ENCODE data around the gene FBXL5.

Gene FBXL5

GRCh38 chr4:15585331-15585730, 69.8 kb downstream of the FBXL5 start:
- H3K36me3 ChIP-seq (ENCODE audit: insufficient read depth, low read length): peaks cover 10% of the 10 kb centered on the region
- H3K9ac ChIP-seq (ENCODE audit: low read length): no peak overlapping the region
- H3K27ac ChIP-seq (ENCODE audit: low read depth, low read length): no peak overlapping the region

GRCh38 chr4:15584785-15585184, 70.4 kb downstream of the FBXL5 start:
- Histone ChIP-seq H3K36me3 (ENCODE audit: insufficient read depth, low read length) (peaks cover 15% of the 10 kb centered on the region), H3K9me3 (ENCODE audit: low read length) (no peaks in the 10 kb centered on the region), H3K9ac (ENCODE audit: low read length) (no peak overlapping the region), H3K27ac (ENCODE audit: low read depth, low read length) (no peak overlapping the region), H3K4me3 (ENCODE audit: low read depth in 1 of 2, low read length in 2 of 2) (no peak overlapping the region), H3K4me1 (ENCODE audit: insufficient read depth, low read length) (no peaks in the 10 kb centered on the region), H3K27me3 (ENCODE audit: control insufficient read depth in 1 of 2, insufficient read depth in 2 of 2, low read length in 2 of 2) (no peaks in the 10 kb centered on the region)

More at GRCh38 chr4:15585331-15585730, 69.8 kb downstream of the FBXL5 start:
- Histone ChIP-seq H3K27me3 (ENCODE audit: control insufficient read depth in 1 of 2, insufficient read depth in 2 of 2, low read length in 2 of 2) (no peaks in the 10 kb centered on the region), H3K4me1 (ENCODE audit: insufficient read depth, low read length) (no peaks in the 10 kb centered on the region), H3K9me3 (ENCODE audit: low read length) (no peaks in the 10 kb centered on the region), H3K4me3 (ENCODE audit: low read depth in 1 of 2, low read length in 2 of 2) (no peak overlapping the region)

GRCh38 chr4:15577508-15577907, 77.6 kb downstream of the FBXL5 start:
- Histone ChIP-seq H3K9me3 (ENCODE audit: low read length) (no peaks in the 10 kb centered on the region), H3K4me1 (ENCODE audit: insufficient read depth, low read length) (no peaks in the 10 kb centered on the region), H3K4me3 (ENCODE audit: low read depth in 1 of 2, low read length in 2 of 2) (no peak overlapping the region), H3K27ac (ENCODE audit: low read depth, low read length) (no peak overlapping the region), H3K27me3 (ENCODE audit: control insufficient read depth in 1 of 2, insufficient read depth in 2 of 2, low read length in 2 of 2) (no peaks in the 10 kb centered on the region), H3K36me3 (ENCODE audit: insufficient read depth, low read length) (peaks cover 34% of the 10 kb centered on the region), H3K9ac (ENCODE audit: low read length) (no peak overlapping the region)

GRCh38 chr4:15575966-15576365, 79.2 kb downstream of the FBXL5 start:
- no peaks in the 10 kb centered on the region for H3K9me3 ChIP-seq (ENCODE audit: low read length)

GRCh38 chr4:15569746-15570145, 85.4 kb downstream of the FBXL5 start:
- Histone ChIP-seq H3K27me3 (ENCODE audit: control insufficient read depth in 1 of 2, insufficient read depth in 2 of 2, low read length in 2 of 2) (no peaks in the 10 kb centered on the region), H3K4me3 (ENCODE audit: low read depth in 1 of 2, low read length in 2 of 2) (no peak overlapping the region), H3K9me3 (ENCODE audit: low read length) (no peaks in the 10 kb centered on the region), H3K27ac (ENCODE audit: low read depth, low read length) (no peak overlapping the region), H3K36me3 (ENCODE audit: insufficient read depth, low read length) (peaks cover 58% of the 10 kb centered on the region), H3K4me1 (ENCODE audit: insufficient read depth, low read length) (no peaks in the 10 kb centered on the region), H3K9ac (ENCODE audit: low read length) (no peak overlapping the region)

More at GRCh38 chr4:15575966-15576365, 79.2 kb downstream of the FBXL5 start:
- Histone ChIP-seq H3K27me3 (ENCODE audit: control insufficient read depth in 1 of 2, insufficient read depth in 2 of 2, low read length in 2 of 2) (no peaks in the 10 kb centered on the region), H3K36me3 (ENCODE audit: insufficient read depth, low read length) (peaks cover 37% of the 10 kb centered on the region), H3K27ac (ENCODE audit: low read depth, low read length) (no peak overlapping the region), H3K4me1 (ENCODE audit: insufficient read depth, low read length) (no peaks in the 10 kb centered on the region), H3K9ac (ENCODE audit: low read length) (no peak overlapping the region), H3K4me3 (ENCODE audit: low read depth in 1 of 2, low read length in 2 of 2) (no peak overlapping the region)

- no peaks in the 10 kb centered on the region for H3K4me1 ChIP-seq (ENCODE audit: insufficient read depth, low read length)
- H3K27me3 ChIP-seq (ENCODE audit: control insufficient read depth in 1 of 2, insufficient read depth in 2 of 2, low read length in 2 of 2): no peaks in the 10 kb centered on the region
- H3K9ac ChIP-seq (ENCODE audit: low read length): no peak overlapping the region
- peaks cover 60% of the 10 kb centered on the region for H3K36me3 ChIP-seq (ENCODE audit: insufficient read depth, low read length)
- no peak overlapping the region for H3K27ac ChIP-seq (ENCODE audit: low read depth, low read length)
- H3K4me3 ChIP-seq (ENCODE audit: low read depth in 1 of 2, low read length in 2 of 2): no peak overlapping the region
- H3K9me3 ChIP-seq (ENCODE audit: low read length): no peaks in the 10 kb centered on the region
These were observed 86.3 kb downstream of the FBXL5 start for GRCh38 chr4:15568821-15569220.

- Histone ChIP-seq H3K36me3 (ENCODE audit: insufficient read depth, low read length) (peaks cover 46% of the 10 kb centered on the region), H3K27ac (ENCODE audit: low read depth, low read length) (no peak overlapping the region), H3K9me3 (ENCODE audit: low read length) (no peaks in the 10 kb centered on the region), H3K9ac (ENCODE audit: low read length) (no peak overlapping the region), H3K27me3 (ENCODE audit: control insufficient read depth in 1 of 2, insufficient read depth in 2 of 2, low read length in 2 of 2) (no peaks in the 10 kb centered on the region), H3K4me1 (ENCODE audit: insufficient read depth, low read length) (peaks cover 16% of the 10 kb centered on the region), H3K4me3 (ENCODE audit: low read depth in 1 of 2, low read length in 2 of 2) (no peak overlapping the region)
These were observed 91.3 kb downstream of the FBXL5 start for GRCh38 chr4:15563871-15564270.

- Histone ChIP-seq H3K4me1 (ENCODE audit: insufficient read depth, low read length) (peaks cover 16% of the 10 kb centered on the region), H3K4me3 (ENCODE audit: low read depth in 1 of 2, low read length in 2 of 2) (no peak overlapping the region), H3K9me3 (ENCODE audit: low read length) (no peaks in the 10 kb centered on the region), H3K27ac (ENCODE audit: low read depth, low read length) (peak overlapping the region; percentile 6), H3K36me3 (ENCODE audit: insufficient read depth, low read length) (peaks cover 46% of the 10 kb centered on the region), H3K9ac (ENCODE audit: low read length) (no peak overlapping the region), H3K27me3 (ENCODE audit: control insufficient read depth in 1 of 2, insufficient read depth in 2 of 2, low read length in 2 of 2) (no peaks in the 10 kb centered on the region)
These were observed 92.5 kb downstream of the FBXL5 start for GRCh38 chr4:15562623-15563022.

- H3K27me3 ChIP-seq (ENCODE audit: control insufficient read depth in 1 of 2, insufficient read depth in 2 of 2, low read length in 2 of 2): no peaks in the 10 kb centered on the region
- H3K4me3 ChIP-seq (ENCODE audit: low read depth in 1 of 2, low read length in 2 of 2): no peak overlapping the region
- no peaks in the 10 kb centered on the region for H3K9me3 ChIP-seq (ENCODE audit: low read length)
- H3K36me3 ChIP-seq (ENCODE audit: insufficient read depth, low read length): peaks cover 46% of the 10 kb centered on the region
- H3K9ac ChIP-seq (ENCODE audit: low read length): no peak overlapping the region
- peak overlapping the region; percentile 6 for H3K27ac ChIP-seq (ENCODE audit: low read depth, low read length)
- H3K4me1 ChIP-seq (ENCODE audit: insufficient read depth, low read length): peaks cover 16% of the 10 kb centered on the region
These were observed 93.0 kb downstream of the FBXL5 start for GRCh38 chr4:15562114-15562513.

- no peaks in the 10 kb centered on the region for H3K9me3 ChIP-seq (ENCODE audit: low read length)
- H3K27ac ChIP-seq (ENCODE audit: low read depth, low read length): no peak overlapping the region
- H3K27me3 ChIP-seq (ENCODE audit: control insufficient read depth in 1 of 2, insufficient read depth in 2 of 2, low read length in 2 of 2): no peaks in the 10 kb centered on the region
- H3K4me3 ChIP-seq (ENCODE audit: low read depth in 1 of 2, low read length in 2 of 2): no peak overlapping the region
- H3K4me1 ChIP-seq (ENCODE audit: insufficient read depth, low read length): peaks cover 16% of the 10 kb centered on the region
- H3K36me3 ChIP-seq (ENCODE audit: insufficient read depth, low read length): peaks cover 49% of the 10 kb centered on the region
- no peak overlapping the region for H3K9ac ChIP-seq (ENCODE audit: low read length)
These were observed 96.6 kb downstream of the FBXL5 start for GRCh38 chr4:15558561-15558960.

GRCh38 chr4:15557786-15558550, 97.2 kb downstream of the FBXL5 start:
- Histone ChIP-seq H3K27ac (ENCODE audit: low read depth, low read length) (no peak overlapping the region), H3K9ac (ENCODE audit: low read length) (no peak overlapping the region), H3K36me3 (ENCODE audit: insufficient read depth, low read length) (peaks cover 50% of the 10 kb centered on the region), H3K9me3 (ENCODE audit: low read length) (no peaks in the 10 kb centered on the region), H3K4me3 (ENCODE audit: low read depth in 1 of 2, low read length in 2 of 2) (no peak overlapping the region), H3K4me1 (ENCODE audit: insufficient read depth, low read length) (peaks cover 16% of the 10 kb centered on the region), H3K27me3 (ENCODE audit: control insufficient read depth in 1 of 2, insufficient read depth in 2 of 2, low read length in 2 of 2) (no peaks in the 10 kb centered on the region)

- H3K27ac ChIP-seq (ENCODE audit: low read depth, low read length): no peak overlapping the region
- H3K4me1 ChIP-seq (ENCODE audit: insufficient read depth, low read length): peaks cover 4% of the 10 kb centered on the region
- no peaks in the 10 kb centered on the region for H3K9me3 ChIP-seq (ENCODE audit: low read length)
- no peak overlapping the region for H3K9ac ChIP-seq (ENCODE audit: low read length)
- no peak overlapping the region for H3K4me3 ChIP-seq (ENCODE audit: low read depth in 1 of 2, low read length in 2 of 2)
- peaks cover 60% of the 10 kb centered on the region for H3K36me3 ChIP-seq (ENCODE audit: insufficient read depth, low read length)
- H3K27me3 ChIP-seq (ENCODE audit: control insufficient read depth in 1 of 2, insufficient read depth in 2 of 2, low read length in 2 of 2): no peaks in the 10 kb centered on the region
These were observed 98.6 kb downstream of the FBXL5 start for GRCh38 chr4:15556511-15557092.
